ENCODE results near the gene PSAP. TPM values are rescaled to one million over a fixed set of nuclear protein-coding genes. Genes with fewer than 3 reads are reported as not detected.

Gene PSAP
- polyA plus RNA-seq, 3 donors = 3,391 to 8,673 (median 7,346) TPM

DNA sequence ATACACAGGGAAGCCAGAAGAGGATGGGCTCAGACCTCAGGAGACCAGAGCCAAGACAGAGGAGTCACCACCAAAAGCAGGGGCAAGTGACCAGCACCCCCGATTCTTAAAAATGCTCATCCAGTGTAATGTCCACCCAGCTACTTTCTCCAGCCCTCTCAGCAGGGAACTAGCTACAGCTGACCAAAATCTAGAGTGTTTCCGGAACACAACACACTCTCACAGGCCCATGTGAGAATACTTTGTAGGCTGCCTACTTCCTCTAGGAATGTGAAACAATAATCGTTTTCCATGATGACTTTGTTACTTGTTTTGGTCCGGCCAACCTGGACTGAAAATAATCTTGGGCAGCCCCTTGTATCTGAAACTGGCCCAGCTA lies 14.5 kb downstream of the PSAP start:
- Histone ChIP-seq H3K79me2 (ENCODE audit: insufficient read depth, low read length) (peaks cover 100% of the 10 kb centered on the region), H2AFZ (ENCODE audit: insufficient read depth, low read depth, low read length, poor library complexity, severe bottlenecking) (no peak overlapping the region)

DNA sequence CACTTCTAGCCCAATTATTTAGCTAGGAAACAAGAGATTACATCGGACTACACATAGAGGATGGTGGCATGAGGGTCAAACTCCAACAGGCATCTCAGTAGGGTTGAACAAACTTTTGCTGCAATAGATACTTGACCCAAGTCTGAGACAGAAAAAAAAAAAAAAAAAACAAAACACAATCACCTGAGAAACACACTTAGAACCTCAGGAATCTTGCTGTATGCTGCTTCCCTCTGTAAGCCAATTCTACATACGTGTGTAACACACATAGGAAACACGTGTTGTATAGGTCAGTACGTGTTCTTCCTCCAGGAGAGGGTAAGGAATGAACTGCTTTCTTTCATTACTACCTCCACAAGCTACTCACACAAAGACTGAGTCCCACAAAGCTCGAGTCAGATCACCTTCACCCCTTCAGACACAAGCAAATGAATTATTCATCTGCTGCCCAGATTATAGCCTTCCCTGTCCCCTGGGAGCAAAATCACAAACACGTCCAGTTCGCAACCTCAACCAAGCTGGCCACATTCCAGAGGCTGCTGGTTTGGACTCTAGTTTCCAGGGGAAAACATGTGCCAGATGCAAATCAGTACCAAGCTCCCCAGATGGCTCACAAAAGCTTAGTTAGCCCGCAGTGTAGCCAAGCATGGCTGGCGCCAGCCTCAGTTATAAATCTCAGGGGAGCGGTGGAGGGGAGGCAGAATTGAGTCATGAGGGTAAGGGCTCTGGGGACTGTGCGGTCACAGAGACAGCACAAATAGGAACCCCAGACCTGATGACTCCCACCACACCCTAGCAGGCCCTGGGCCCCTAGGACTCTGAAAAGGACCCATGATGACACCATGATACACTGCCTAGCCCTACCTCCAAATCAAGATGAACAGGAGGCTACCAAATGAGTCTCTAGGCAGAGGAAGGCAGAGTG lies 15.1 kb downstream of the PSAP start:
- TF ChIP-seq, protein P1, sequence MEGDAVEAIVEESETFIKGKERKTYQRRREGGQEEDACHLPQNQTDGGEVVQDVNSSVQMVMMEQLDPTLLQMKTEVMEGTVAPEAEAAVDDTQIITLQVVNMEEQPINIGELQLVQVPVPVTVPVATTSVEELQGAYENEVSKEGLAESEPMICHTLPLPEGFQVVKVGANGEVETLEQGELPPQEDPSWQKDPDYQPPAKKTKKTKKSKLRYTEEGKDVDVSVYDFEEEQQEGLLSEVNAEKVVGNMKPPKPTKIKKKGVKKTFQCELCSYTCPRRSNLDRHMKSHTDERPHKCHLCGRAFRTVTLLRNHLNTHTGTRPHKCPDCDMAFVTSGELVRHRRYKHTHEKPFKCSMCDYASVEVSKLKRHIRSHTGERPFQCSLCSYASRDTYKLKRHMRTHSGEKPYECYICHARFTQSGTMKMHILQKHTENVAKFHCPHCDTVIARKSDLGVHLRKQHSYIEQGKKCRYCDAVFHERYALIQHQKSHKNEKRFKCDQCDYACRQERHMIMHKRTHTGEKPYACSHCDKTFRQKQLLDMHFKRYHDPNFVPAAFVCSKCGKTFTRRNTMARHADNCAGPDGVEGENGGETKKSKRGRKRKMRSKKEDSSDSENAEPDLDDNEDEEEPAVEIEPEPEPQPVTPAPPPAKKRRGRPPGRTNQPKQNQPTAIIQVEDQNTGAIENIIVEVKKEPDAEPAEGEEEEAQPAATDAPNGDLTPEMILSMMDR (IDR thresholded peaks at IDR 0.05) = no peak
- peaks cover 99% of the 10 kb centered on the region for H4K20me1 ChIP-seq (ENCODE audit: insufficient read depth, low read length)
- H3K4me1 ChIP-seq (ENCODE audit: control insufficient read depth in 1 of 2, insufficient read depth in 2 of 2, low read length in 2 of 2) = peaks cover 94 to 99% of the 10 kb centered on the region in 2 donors
- H2AFZ ChIP-seq (ENCODE audit: insufficient read depth, low read depth, low read length, poor library complexity, severe bottlenecking) = no peak overlapping the region
- peak in 2 of 3 donors; percentile 44 to 73 for DNase-seq
- Mint-ChIP-seq H3K9me3 (peaks cover 0 to 7% (median 0%) of the 10 kb centered on the region in 7 donors), H3K27me3 (ENCODE audit: low read depth in 3 of 3) (peaks cover 0 to 3% (median 0%) of the 10 kb centered on the region in 3 donors), H3K4me1 (peaks cover 92% of the 10 kb centered on the region), H3K4me3 (peak overlapping the region; percentile 28 to 42), H3K36me3 (peaks cover 87 to 89% of the 10 kb centered on the region in 2 donors), H3K27ac (peak overlapping the region; percentile 79 to 94 (median 88))
- H3K9me3 ChIP-seq (replicated peaks in 1 of 2; ENCODE audit: control insufficient read depth in 1 of 2, insufficient read depth in 1 of 2, low read length in 2 of 2) = no peaks in the 10 kb centered on the region
- H3K79me2 ChIP-seq (ENCODE audit: insufficient read depth, low read length) = peaks cover 100% of the 10 kb centered on the region
- WGBS (ENCODE audit: insufficient coverage) = 62% methylated on average over 3 of the region's 11 CpGs
- intact Hi-C loops (cut with micrococcal nuclease) = no loop called here
- peak overlapping the region; percentile 38 for H3K4me2 ChIP-seq (replicated peaks; ENCODE audit: extremely low read depth, low read length, poor library complexity, severe bottlenecking)
- no peaks in the 10 kb centered on the region for H3K27me3 ChIP-seq (ENCODE audit: control insufficient read depth in 2 of 2, insufficient read depth in 2 of 2, low read length in 2 of 2)
- peak overlapping the region; percentile 64 to 72 for H3K27ac ChIP-seq (ENCODE audit: low read depth in 1 of 2, low read length in 2 of 2)
- H3K36me3 ChIP-seq (replicated peaks in 1 of 2; ENCODE audit: control insufficient read depth in 1 of 2, insufficient read depth in 2 of 2, low read length in 2 of 2) = peaks cover 66 to 85% of the 10 kb centered on the region in 2 donors
- H3K9ac ChIP-seq (ENCODE audit: insufficient read depth, low read length, poor library complexity, severe bottlenecking) = peak overlapping the region; percentile 20
- peak overlapping the region in 1 of 3 experiments; percentile 30 for H3K4me3 ChIP-seq (replicated peaks in 1 of 3; ENCODE audit: low read depth in 2 of 3, low read length in 3 of 3)

More for the DNA sequence above, 14.5 kb downstream of the PSAP start:
- WGBS (ENCODE audit: insufficient coverage) = 77% methylated on average over 3 of the region's 4 CpGs
- H3K4me1 ChIP-seq (ENCODE audit: control insufficient read depth in 1 of 2, insufficient read depth in 2 of 2, low read length in 2 of 2) = peaks cover 94 to 99% of the 10 kb centered on the region in 2 donors
- H3K27me3 ChIP-seq (ENCODE audit: control insufficient read depth in 2 of 2, insufficient read depth in 2 of 2, low read length in 2 of 2) = no peaks in the 10 kb centered on the region
- DNase-seq = no peak
- Mint-ChIP-seq H3K4me1 (peaks cover 92% of the 10 kb centered on the region), H3K9me3 (peaks cover 0 to 6% (median 0%) of the 10 kb centered on the region in 7 donors), H3K27ac (peak overlapping the region; percentile 83 to 94 (median 88)), H3K4me3 (peak overlapping the region; percentile 28 to 42), H3K36me3 (peaks cover 85% of the 10 kb centered on the region in 2 donors), H3K27me3 (ENCODE audit: low read depth in 3 of 3) (peaks cover 0 to 3% (median 0%) of the 10 kb centered on the region in 3 donors)
- peak overlapping the region; percentile 64 to 72 for H3K27ac ChIP-seq (ENCODE audit: low read depth in 1 of 2, low read length in 2 of 2)
- H3K4me3 ChIP-seq (replicated peaks in 1 of 3; ENCODE audit: low read depth in 2 of 3, low read length in 3 of 3) = peak overlapping the region in 1 of 3 experiments; percentile 30
- TF ChIP-seq, protein P1 (IDR thresholded peaks at IDR 0.05) = no peak
- peaks cover 99% of the 10 kb centered on the region for H4K20me1 ChIP-seq (ENCODE audit: insufficient read depth, low read length)
- no peak overlapping the region for H3K9ac ChIP-seq (ENCODE audit: insufficient read depth, low read length, poor library complexity, severe bottlenecking)
- no peaks in the 10 kb centered on the region for H3K9me3 ChIP-seq (replicated peaks in 1 of 2; ENCODE audit: control insufficient read depth in 1 of 2, insufficient read depth in 1 of 2, low read length in 2 of 2)
- peak overlapping the region; percentile 38 for H3K4me2 ChIP-seq (replicated peaks; ENCODE audit: extremely low read depth, low read length, poor library complexity, severe bottlenecking)
- H3K36me3 ChIP-seq (replicated peaks in 1 of 2; ENCODE audit: control insufficient read depth in 1 of 2, insufficient read depth in 2 of 2, low read length in 2 of 2) = peaks cover 66 to 85% of the 10 kb centered on the region in 2 donors
- intact Hi-C loops (cut with micrococcal nuclease) = no loop called here
